ENCODE measurements around the gene OPALIN.

GRCh38 chr10:96333101-96333500 lies 25.7 kb downstream of the OPALIN start:
- TF ChIP-seq POLR2AphosphoS5 (IDR thresholded peaks at IDR 0.05): no peak
- no peak for TF ChIP-seq EZH2 (IDR thresholded peaks at IDR 0.05; ENCODE audit: borderline replicate concordance, insufficient read depth, low read length, poor library complexity, severe bottlenecking)
- no peak for TF ChIP-seq CTCF (IDR thresholded peaks at IDR 0.05; ENCODE audit: poor library complexity, severe bottlenecking)
- TF ChIP-seq EP300 (conservative IDR thresholded peaks at IDR 0.05; ENCODE audit: poor library complexity, severe bottlenecking): no peak
